ENCODE measurements around the gene SERPINB8.

SERPINB8 gene, protein sequence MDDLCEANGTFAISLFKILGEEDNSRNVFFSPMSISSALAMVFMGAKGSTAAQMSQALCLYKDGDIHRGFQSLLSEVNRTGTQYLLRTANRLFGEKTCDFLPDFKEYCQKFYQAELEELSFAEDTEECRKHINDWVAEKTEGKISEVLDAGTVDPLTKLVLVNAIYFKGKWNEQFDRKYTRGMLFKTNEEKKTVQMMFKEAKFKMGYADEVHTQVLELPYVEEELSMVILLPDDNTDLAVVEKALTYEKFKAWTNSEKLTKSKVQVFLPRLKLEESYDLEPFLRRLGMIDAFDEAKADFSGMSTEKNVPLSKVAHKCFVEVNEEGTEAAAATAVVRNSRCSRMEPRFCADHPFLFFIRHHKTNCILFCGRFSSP
- long read RNA-seq, partial matches to known transcripts: 0 of 1 reads
- long read RNA-seq, other reads (novel, unspliced or antisense): 0 of 1 reads

DNA sequence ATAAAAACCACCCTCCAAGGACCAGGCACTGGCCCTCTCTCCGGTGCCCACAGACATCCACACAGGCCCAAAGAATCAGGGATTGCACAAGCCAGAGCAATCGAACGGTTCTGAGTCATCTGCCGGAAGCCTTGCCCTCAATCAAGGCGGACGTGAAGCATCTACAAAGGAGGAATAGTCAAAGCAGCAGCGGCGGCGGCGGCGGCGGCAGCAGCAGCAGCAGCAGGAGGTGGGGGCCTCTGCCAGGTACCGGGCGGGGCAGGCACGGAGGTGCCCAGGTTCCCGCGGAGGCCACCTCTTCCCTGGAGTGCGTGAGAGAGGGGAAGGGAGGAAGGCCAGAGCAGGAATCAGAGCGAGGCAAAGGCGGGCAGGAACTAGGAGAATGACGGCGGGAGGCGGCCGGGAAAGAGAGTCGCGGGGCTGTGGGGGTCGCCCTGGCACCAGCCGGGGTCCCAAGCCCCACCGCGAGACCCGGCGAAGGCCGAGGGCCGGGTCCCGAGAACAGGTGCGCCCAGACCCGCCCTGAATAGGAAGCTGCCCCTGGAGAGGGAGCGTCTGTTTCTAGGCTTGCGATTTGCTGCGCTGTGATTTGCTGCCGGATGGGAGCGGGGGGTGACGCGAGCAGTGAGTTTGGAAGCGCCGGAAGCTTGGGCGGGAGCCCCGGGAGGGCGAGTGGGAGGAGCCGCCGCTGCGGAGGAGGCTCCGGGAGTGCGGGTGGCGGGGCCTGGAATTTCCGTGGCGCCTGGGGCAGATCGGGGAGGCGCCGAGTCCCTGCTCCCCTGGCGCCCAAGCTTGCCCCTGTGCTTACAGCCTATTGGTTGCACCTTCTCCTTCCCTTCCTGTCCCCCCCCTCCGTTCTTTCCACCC is at the start of gene SERPINB8:
TSS of gene SERPINB8 (plus strand) at position 140 of the 867 bp plus-strand sequence. CDS start 8,228 bp downstream, outside the sequence.
- peak; percentile 77 for TF ChIP-seq POLR2AphosphoS5 (IDR thresholded peaks at IDR 0.05; ENCODE audit: low read depth)
- TF ChIP-seq CTCF (IDR thresholded peaks at IDR 0.05; ENCODE audit: insufficient read depth, low read length): no peak
- no peak; the same call in 1 of the 2 replicates for TF ChIP-seq SPI1 (IDR thresholded peaks at IDR 0.05; ENCODE audit: borderline replicate concordance, low read depth)
- TF ChIP-seq, protein P1, sequence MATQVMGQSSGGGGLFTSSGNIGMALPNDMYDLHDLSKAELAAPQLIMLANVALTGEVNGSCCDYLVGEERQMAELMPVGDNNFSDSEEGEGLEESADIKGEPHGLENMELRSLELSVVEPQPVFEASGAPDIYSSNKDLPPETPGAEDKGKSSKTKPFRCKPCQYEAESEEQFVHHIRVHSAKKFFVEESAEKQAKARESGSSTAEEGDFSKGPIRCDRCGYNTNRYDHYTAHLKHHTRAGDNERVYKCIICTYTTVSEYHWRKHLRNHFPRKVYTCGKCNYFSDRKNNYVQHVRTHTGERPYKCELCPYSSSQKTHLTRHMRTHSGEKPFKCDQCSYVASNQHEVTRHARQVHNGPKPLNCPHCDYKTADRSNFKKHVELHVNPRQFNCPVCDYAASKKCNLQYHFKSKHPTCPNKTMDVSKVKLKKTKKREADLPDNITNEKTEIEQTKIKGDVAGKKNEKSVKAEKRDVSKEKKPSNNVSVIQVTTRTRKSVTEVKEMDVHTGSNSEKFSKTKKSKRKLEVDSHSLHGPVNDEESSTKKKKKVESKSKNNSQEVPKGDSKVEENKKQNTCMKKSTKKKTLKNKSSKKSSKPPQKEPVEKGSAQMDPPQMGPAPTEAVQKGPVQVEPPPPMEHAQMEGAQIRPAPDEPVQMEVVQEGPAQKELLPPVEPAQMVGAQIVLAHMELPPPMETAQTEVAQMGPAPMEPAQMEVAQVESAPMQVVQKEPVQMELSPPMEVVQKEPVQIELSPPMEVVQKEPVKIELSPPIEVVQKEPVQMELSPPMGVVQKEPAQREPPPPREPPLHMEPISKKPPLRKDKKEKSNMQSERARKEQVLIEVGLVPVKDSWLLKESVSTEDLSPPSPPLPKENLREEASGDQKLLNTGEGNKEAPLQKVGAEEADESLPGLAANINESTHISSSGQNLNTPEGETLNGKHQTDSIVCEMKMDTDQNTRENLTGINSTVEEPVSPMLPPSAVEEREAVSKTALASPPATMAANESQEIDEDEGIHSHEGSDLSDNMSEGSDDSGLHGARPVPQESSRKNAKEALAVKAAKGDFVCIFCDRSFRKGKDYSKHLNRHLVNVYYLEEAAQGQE (IDR thresholded peaks at IDR 0.05; ENCODE audit: insufficient replicate concordance, low read depth): no peak
- TF ChIP-seq GABPA (IDR thresholded peaks at IDR 0.05; ENCODE audit: low read depth): peak; percentile 51; the same call in 1 of the 2 replicates
- H3K4me3 ChIP-seq (replicated peaks; ENCODE audit: insufficient read depth, low read length): peak within 1 kb of the TSS; percentile 95
- DNase-seq (ENCODE audit: low read depth in 1 of 2, low spot score in 1 of 2): peak; percentile 92 to 93
- no peaks in the 10 kb centered on the region for H3K27me3 ChIP-seq (ENCODE audit: insufficient read depth, poor library complexity, severe bottlenecking)
- peak within 1 kb of the TSS; percentile 87 for H3K27ac ChIP-seq (replicated peaks)

- TF ChIP-seq POLR2AphosphoS5 (IDR thresholded peaks at IDR 0.05; ENCODE audit: low read depth) (no peak), CTCF (IDR thresholded peaks at IDR 0.05; ENCODE audit: insufficient read depth, low read length) (no peak), GABPA (IDR thresholded peaks at IDR 0.05; ENCODE audit: low read depth) (no peak)
- TF ChIP-seq, protein P1 (IDR thresholded peaks at IDR 0.05; ENCODE audit: insufficient replicate concordance, low read depth): no peak
- Histone ChIP-seq H3K27ac (replicated peaks) (peak overlapping the region; percentile 12; the same call in 1 of the 2 replicates), H3K4me3 (replicated peaks; ENCODE audit: insufficient read depth, low read length) (no peak overlapping the region), H3K27me3 (ENCODE audit: insufficient read depth, poor library complexity, severe bottlenecking) (no peaks in the 10 kb centered on the region)
- DNase-seq (ENCODE audit: low read depth in 1 of 2, low spot score in 1 of 2): no peak
Measured at GRCh38 chr18:63922049-63922448, 47.8 kb upstream of the SERPINB8 start.

DNA sequence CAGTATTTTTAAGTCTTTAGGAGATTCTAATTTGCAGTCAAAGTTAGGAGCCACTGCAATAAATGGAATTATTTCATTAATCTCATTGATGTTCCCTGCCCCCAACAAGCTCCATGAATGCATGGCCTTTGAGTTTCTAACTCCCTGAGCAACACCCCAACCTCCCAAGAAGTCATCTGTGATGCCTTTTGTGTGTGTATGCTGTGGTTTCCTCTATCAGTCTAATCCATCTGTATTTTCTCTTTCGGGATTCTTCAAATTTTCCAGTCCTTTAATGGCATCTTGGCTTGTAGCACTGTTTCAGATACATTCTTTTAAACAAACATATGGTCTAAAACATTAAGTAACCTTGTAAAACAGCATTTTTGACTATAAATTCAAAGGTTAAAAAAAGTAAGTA is 45.3 kb upstream of the SERPINB8 start:
- no peak overlapping the region for H3K4me3 ChIP-seq (replicated peaks; ENCODE audit: insufficient read depth, low read length)
- no peak for DNase-seq (ENCODE audit: low read depth in 1 of 2, low spot score in 1 of 2)
- no peaks in the 10 kb centered on the region for H3K27me3 ChIP-seq (ENCODE audit: insufficient read depth, poor library complexity, severe bottlenecking)
- peak overlapping the region; percentile 17 for H3K27ac ChIP-seq (replicated peaks)
- TF ChIP-seq, protein P1 (IDR thresholded peaks at IDR 0.05; ENCODE audit: insufficient replicate concordance, low read depth): no peak
- TF ChIP-seq CTCF (IDR thresholded peaks at IDR 0.05; ENCODE audit: insufficient read depth, low read length) (no peak), GABPA (IDR thresholded peaks at IDR 0.05; ENCODE audit: low read depth) (no peak), POLR2AphosphoS5 (IDR thresholded peaks at IDR 0.05; ENCODE audit: low read depth) (no peak), SPI1 (IDR thresholded peaks at IDR 0.05; ENCODE audit: borderline replicate concordance, low read depth) (no peak)

Measured in HL-60 (cell line).